SK-N-SH (cell line): Measurements from ENCODE around the gene ATAD3B.

Experiments
- CHD2 ChIP-seq: fragments of 150-350 bp; IDR thresholded peaks from 2 replicates; pipeline ENCODE4 v1.6.1; 2018; ENCODE audit warnings: low read length; ENCODE audit not compliant: partially characterized antibody
- GATA2 ChIP-seq: sonication (generic); formaldehyde crosslinking; IDR thresholded peaks from 2 replicates; pipeline ENCODE4 v1.5.0; 2020; ENCODE audit warnings: mild to moderate bottlenecking, missing genetic modification reagents
- SMC3 ChIP-seq: IDR thresholded peaks from 2 replicates; pipeline ENCODE4 v1.6.1; 2012; ENCODE audit warnings: low read depth, low read length, improper control_type of control experiment
- TF ChIP-seq, protein P1 (sequence below): fragments of 150-350 bp; IDR thresholded peaks from 2 replicates; pipeline ENCODE4 v1.6.1; 2017; ENCODE audit warnings: antibody characterized with exemption, low read length, low read depth, borderline replicate concordance
- TF ChIP-seq, protein P2 (sequence below): IDR thresholded peaks from 2 replicates; pipeline ENCODE4 v1.4.0; 2012; ENCODE audit warnings: low read depth, borderline replicate concordance
- TF ChIP-seq, protein P3 (sequence below): fragments of 200-600 bp; sonication (generic); IDR thresholded peaks from 2 replicates; pipeline ENCODE4 v1.6.1; 2017; ENCODE audit warnings: antibody characterized with exemption, mild to moderate bottlenecking, moderate library complexity
- TF ChIP-seq, protein P4 (sequence below): IDR thresholded peaks from 2 replicates; pipeline ENCODE4 v1.6.1; 2012; ENCODE audit warnings: mild to moderate bottlenecking, low read depth, low read length, moderate library complexity

DNA sequence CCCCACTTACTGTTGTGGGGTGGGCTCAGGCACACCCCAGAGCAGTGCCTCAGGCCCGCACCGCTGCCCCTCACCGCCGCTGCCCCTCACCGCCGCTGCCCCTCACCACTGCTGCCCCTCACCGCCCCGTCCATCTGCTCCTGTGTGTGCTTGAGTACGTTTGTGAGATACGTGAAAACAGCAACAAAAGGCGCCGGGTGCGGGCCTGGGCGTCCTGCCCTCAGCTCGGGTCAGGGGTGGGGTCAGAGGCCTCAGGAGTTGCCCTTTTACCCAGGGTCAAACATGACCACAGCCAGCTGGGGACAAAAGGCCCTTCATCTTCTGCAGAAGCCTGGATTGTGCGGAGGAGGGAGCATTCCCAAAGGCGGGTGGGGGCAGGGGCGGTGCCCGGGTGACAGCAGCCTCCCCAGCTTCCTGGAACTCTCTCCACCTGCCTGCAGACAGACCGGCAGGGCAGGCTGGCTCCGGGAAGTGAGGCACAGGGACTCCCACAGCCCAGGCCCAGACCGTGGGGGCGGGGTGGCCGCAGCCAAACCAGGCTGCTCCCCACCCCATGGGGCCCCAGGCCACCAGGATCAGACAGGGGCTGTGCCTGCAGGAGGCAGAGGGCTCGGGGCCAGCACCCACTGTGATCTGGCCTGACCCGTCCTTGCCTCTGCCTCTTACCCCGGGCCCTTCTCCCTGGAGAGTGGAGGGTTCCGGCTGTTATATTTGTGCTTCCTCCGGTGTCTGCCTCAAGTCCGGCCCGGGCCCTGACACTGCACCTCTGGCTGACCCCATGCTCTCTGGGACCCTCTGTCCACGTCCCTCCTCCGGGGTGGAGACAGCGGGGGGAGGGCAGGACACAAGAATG, 38.4 kb upstream of the ATAD3B start:
- TF ChIP-seq, protein P1, sequence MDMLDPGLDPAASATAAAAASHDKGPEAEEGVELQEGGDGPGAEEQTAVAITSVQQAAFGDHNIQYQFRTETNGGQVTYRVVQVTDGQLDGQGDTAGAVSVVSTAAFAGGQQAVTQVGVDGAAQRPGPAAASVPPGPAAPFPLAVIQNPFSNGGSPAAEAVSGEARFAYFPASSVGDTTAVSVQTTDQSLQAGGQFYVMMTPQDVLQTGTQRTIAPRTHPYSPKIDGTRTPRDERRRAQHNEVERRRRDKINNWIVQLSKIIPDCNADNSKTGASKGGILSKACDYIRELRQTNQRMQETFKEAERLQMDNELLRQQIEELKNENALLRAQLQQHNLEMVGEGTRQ: no peak
- TF ChIP-seq, protein P2, sequence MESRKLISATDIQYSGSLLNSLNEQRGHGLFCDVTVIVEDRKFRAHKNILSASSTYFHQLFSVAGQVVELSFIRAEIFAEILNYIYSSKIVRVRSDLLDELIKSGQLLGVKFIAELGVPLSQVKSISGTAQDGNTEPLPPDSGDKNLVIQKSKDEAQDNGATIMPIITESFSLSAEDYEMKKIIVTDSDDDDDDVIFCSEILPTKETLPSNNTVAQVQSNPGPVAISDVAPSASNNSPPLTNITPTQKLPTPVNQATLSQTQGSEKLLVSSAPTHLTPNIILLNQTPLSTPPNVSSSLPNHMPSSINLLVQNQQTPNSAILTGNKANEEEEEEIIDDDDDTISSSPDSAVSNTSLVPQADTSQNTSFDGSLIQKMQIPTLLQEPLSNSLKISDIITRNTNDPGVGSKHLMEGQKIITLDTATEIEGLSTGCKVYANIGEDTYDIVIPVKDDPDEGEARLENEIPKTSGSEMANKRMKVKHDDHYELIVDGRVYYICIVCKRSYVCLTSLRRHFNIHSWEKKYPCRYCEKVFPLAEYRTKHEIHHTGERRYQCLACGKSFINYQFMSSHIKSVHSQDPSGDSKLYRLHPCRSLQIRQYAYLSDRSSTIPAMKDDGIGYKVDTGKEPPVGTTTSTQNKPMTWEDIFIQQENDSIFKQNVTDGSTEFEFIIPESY: no peak
- TF ChIP-seq, protein P3, sequence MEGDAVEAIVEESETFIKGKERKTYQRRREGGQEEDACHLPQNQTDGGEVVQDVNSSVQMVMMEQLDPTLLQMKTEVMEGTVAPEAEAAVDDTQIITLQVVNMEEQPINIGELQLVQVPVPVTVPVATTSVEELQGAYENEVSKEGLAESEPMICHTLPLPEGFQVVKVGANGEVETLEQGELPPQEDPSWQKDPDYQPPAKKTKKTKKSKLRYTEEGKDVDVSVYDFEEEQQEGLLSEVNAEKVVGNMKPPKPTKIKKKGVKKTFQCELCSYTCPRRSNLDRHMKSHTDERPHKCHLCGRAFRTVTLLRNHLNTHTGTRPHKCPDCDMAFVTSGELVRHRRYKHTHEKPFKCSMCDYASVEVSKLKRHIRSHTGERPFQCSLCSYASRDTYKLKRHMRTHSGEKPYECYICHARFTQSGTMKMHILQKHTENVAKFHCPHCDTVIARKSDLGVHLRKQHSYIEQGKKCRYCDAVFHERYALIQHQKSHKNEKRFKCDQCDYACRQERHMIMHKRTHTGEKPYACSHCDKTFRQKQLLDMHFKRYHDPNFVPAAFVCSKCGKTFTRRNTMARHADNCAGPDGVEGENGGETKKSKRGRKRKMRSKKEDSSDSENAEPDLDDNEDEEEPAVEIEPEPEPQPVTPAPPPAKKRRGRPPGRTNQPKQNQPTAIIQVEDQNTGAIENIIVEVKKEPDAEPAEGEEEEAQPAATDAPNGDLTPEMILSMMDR: no peak
- TF ChIP-seq GATA2 (CRISPR knock-in tag) (no peak), CHD2 (no peak), SMC3 (no peak)
- TF ChIP-seq, protein P4, sequence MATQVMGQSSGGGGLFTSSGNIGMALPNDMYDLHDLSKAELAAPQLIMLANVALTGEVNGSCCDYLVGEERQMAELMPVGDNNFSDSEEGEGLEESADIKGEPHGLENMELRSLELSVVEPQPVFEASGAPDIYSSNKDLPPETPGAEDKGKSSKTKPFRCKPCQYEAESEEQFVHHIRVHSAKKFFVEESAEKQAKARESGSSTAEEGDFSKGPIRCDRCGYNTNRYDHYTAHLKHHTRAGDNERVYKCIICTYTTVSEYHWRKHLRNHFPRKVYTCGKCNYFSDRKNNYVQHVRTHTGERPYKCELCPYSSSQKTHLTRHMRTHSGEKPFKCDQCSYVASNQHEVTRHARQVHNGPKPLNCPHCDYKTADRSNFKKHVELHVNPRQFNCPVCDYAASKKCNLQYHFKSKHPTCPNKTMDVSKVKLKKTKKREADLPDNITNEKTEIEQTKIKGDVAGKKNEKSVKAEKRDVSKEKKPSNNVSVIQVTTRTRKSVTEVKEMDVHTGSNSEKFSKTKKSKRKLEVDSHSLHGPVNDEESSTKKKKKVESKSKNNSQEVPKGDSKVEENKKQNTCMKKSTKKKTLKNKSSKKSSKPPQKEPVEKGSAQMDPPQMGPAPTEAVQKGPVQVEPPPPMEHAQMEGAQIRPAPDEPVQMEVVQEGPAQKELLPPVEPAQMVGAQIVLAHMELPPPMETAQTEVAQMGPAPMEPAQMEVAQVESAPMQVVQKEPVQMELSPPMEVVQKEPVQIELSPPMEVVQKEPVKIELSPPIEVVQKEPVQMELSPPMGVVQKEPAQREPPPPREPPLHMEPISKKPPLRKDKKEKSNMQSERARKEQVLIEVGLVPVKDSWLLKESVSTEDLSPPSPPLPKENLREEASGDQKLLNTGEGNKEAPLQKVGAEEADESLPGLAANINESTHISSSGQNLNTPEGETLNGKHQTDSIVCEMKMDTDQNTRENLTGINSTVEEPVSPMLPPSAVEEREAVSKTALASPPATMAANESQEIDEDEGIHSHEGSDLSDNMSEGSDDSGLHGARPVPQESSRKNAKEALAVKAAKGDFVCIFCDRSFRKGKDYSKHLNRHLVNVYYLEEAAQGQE: no peak
